BLaER1 (cell line): ENCODE data around the gene CD53.
"Not testable (repeated sequence)": the region's sequence is repeated elsewhere in the genome, so short reads cannot be mapped to it uniquely, and the experiment has no call there.

Experiments used
- H3K27ac ChIP-seq: shearing (Covaris generic); formaldehyde crosslinking; 2 replicates; pipeline ENCODE4 v1.8.1; 2022
- H3K27me3 ChIP-seq: shearing (Covaris generic); formaldehyde crosslinking; 2 replicates; pipeline ENCODE4 v1.8.1; 2022
- H3K36me3 ChIP-seq: shearing (Covaris generic); formaldehyde crosslinking; 2 replicates; pipeline ENCODE4 v1.8.1; 2022
- H3K4me1 ChIP-seq: shearing (Covaris generic); formaldehyde crosslinking; 2 replicates; pipeline ENCODE4 v1.8.1; 2022
- H3K4me2 ChIP-seq: shearing (Covaris generic); formaldehyde crosslinking; 2 replicates; pipeline ENCODE4 v1.8.1; 2022
- H3K4me3 ChIP-seq: shearing (Covaris generic); formaldehyde crosslinking; 2 replicates; pipeline ENCODE4 v1.8.1; 2022
- H3K9ac ChIP-seq: shearing (Covaris generic); formaldehyde crosslinking; 2 replicates; pipeline ENCODE4 v1.8.1; 2022
- H3K9me3 ChIP-seq: shearing (Covaris generic); formaldehyde crosslinking; 2 replicates; pipeline ENCODE4 v1.8.1; 2022
- H4K20me1 ChIP-seq: shearing (Covaris generic); formaldehyde crosslinking; 2 replicates; pipeline ENCODE4 v1.8.1; 2022
- Cebpa-rat ChIP-seq: shearing (Covaris generic); IDR thresholded peaks from 2 replicates; pipeline ENCODE4 v1.8.1; 2022

CD53 gene

GRCh38 chr1:110928191-110928590 is 55.2 kb downstream of the CD53 start:
- no peaks in the 10 kb centered on the region for H3K36me3 ChIP-seq
- H3K4me2 ChIP-seq, result no peak overlapping the region
- no peak overlapping the region for H3K27ac ChIP-seq
- H3K27me3 ChIP-seq, result no peaks in the 10 kb centered on the region
- no peaks in the 10 kb centered on the region for H3K4me1 ChIP-seq
- TF ChIP-seq Cebpa-rat, result no peak
- peaks cover 11% of the 10 kb centered on the region for H3K9me3 ChIP-seq
- H4K20me1 ChIP-seq, result no peaks in the 10 kb centered on the region
- no peak overlapping the region for H3K9ac ChIP-seq
- H3K4me3 ChIP-seq, result no peak overlapping the region

- Histone ChIP-seq H3K4me3 (no peak overlapping the region), H3K36me3 (peaks cover 5% of the 10 kb centered on the region; the same call in 1 of the 2 replicates), H3K27me3 (no peaks in the 10 kb centered on the region), H3K4me2 (no peak overlapping the region), H3K27ac (no peak overlapping the region), H3K9me3 (peaks cover 13% of the 10 kb centered on the region), H3K9ac (no peak overlapping the region), H4K20me1 (no peaks in the 10 kb centered on the region), H3K4me1 (no peaks in the 10 kb centered on the region)
- no peak for TF ChIP-seq Cebpa-rat
Measured at GRCh38 chr1:110928904-110929303, 56.0 kb downstream of the CD53 start.

- H3K4me2 ChIP-seq, result not testable (repeated sequence)
Measured at GRCh38 chr1:110931097-110931496, 58.1 kb downstream of the CD53 start.

GRCh38 chr1:110936567-110936966 is 63.6 kb downstream of the CD53 start:
- Histone ChIP-seq H3K9me3 (peaks cover 28% of the 10 kb centered on the region), H3K27me3 (no peaks in the 10 kb centered on the region), H3K4me1 (no peaks in the 10 kb centered on the region), H3K27ac (no peak overlapping the region), H3K4me2 (no peak overlapping the region), H3K4me3 (no peak overlapping the region), H3K9ac (no peak overlapping the region), H4K20me1 (no peaks in the 10 kb centered on the region), H3K36me3 (peaks cover 5% of the 10 kb centered on the region; the same call in 1 of the 2 replicates)
- TF ChIP-seq Cebpa-rat, result no peak

More at GRCh38 chr1:110931097-110931496, 58.1 kb downstream of the CD53 start:
- not testable (repeated sequence) for H4K20me1 ChIP-seq, H3K27me3 ChIP-seq, H3K36me3 ChIP-seq, H3K4me1 ChIP-seq, H3K4me3 ChIP-seq, H3K9ac ChIP-seq, H3K27ac ChIP-seq
- peaks cover 21% of the 10 kb centered on the region for H3K9me3 ChIP-seq

GRCh38 chr1:110944806-110945205 is 71.9 kb downstream of the CD53 start:
- H4K20me1 ChIP-seq, result no peaks in the 10 kb centered on the region
- no peak overlapping the region for H3K4me2 ChIP-seq
- H3K4me3 ChIP-seq, result no peak overlapping the region
- no peak for TF ChIP-seq Cebpa-rat
- H3K4me1 ChIP-seq, result no peaks in the 10 kb centered on the region
- H3K36me3 ChIP-seq, result peaks cover 36% of the 10 kb centered on the region
- H3K9ac ChIP-seq, result no peak overlapping the region
- peaks cover 9% of the 10 kb centered on the region for H3K9me3 ChIP-seq
- H3K27me3 ChIP-seq, result no peaks in the 10 kb centered on the region
- no peak overlapping the region for H3K27ac ChIP-seq

GRCh38 chr1:110945626-110946025 is 72.7 kb downstream of the CD53 start:
- Histone ChIP-seq H3K27ac (no peak overlapping the region), H3K4me2 (no peak overlapping the region), H3K4me1 (no peaks in the 10 kb centered on the region), H3K4me3 (no peak overlapping the region), H4K20me1 (no peaks in the 10 kb centered on the region), H3K9me3 (0 out of 2 replicates have a peak, but pooled peaks cover 4% of the 10 kb centered on the region), H3K27me3 (no peaks in the 10 kb centered on the region), H3K36me3 (peaks cover 44% of the 10 kb centered on the region), H3K9ac (no peak overlapping the region)
- TF ChIP-seq Cebpa-rat, result no peak

- H3K36me3 ChIP-seq, result peaks cover 67% of the 10 kb centered on the region
- H3K4me3 ChIP-seq, result no peak overlapping the region
- H3K27ac ChIP-seq, result no peak overlapping the region
- H3K9me3 ChIP-seq, result 0 out of 2 replicates have a peak, but pooled peaks cover 4% of the 10 kb centered on the region
- no peak overlapping the region for H3K4me2 ChIP-seq
- TF ChIP-seq Cebpa-rat, result no peak
- H3K27me3 ChIP-seq, result no peaks in the 10 kb centered on the region
- peaks cover 12% of the 10 kb centered on the region; the same call in 1 of the 2 replicates for H4K20me1 ChIP-seq
- H3K4me1 ChIP-seq, result no peaks in the 10 kb centered on the region
- no peak overlapping the region for H3K9ac ChIP-seq
Measured at GRCh38 chr1:110948038-110948810, 75.3 kb downstream of the CD53 start.
